Sigmoid colon (tissue), 4 donors: ENCODE results near the gene CDHR5.

Experiments
- EP300 ChIP-seq, 4 donors: sonication (generic); formaldehyde crosslinking; IDR thresholded peaks; one replicate each; pipeline ENCODE4 v1.6.1; 2017; ENCODE audit warnings: antibody characterized with exemption in 4 of 4
- POLR2A ChIP-seq, 2 donors: fragments of 450-650 bp; IDR thresholded peaks; one replicate each; pipeline ENCODE4 v1.6.1; 2016; ENCODE audit warnings: antibody characterized with exemption in 2 of 2, mild to moderate bottlenecking in 2 of 2, moderate library complexity in 2 of 2
- POLR2AphosphoS5 ChIP-seq, 4 donors: sonication (generic); formaldehyde crosslinking; IDR thresholded peaks; one replicate each; pipeline ENCODE4 v1.6.1; 2017; ENCODE audit warnings: antibody characterized with exemption in 4 of 4
- TF ChIP-seq, protein P1 (sequence below), 4 experiments: fragments of 450-650 bp in 3 of 4; fragments of 200-600 bp in 1 of 4; IDR thresholded peaks; one replicate each; pipeline ENCODE4 v1.5.1; 2016 to 2019; ENCODE audit warnings: antibody characterized with exemption in 4 of 4, mild to moderate bottlenecking in 3 of 4, moderate library complexity in 2 of 4

- TF ChIP-seq, protein P1, sequence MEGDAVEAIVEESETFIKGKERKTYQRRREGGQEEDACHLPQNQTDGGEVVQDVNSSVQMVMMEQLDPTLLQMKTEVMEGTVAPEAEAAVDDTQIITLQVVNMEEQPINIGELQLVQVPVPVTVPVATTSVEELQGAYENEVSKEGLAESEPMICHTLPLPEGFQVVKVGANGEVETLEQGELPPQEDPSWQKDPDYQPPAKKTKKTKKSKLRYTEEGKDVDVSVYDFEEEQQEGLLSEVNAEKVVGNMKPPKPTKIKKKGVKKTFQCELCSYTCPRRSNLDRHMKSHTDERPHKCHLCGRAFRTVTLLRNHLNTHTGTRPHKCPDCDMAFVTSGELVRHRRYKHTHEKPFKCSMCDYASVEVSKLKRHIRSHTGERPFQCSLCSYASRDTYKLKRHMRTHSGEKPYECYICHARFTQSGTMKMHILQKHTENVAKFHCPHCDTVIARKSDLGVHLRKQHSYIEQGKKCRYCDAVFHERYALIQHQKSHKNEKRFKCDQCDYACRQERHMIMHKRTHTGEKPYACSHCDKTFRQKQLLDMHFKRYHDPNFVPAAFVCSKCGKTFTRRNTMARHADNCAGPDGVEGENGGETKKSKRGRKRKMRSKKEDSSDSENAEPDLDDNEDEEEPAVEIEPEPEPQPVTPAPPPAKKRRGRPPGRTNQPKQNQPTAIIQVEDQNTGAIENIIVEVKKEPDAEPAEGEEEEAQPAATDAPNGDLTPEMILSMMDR (IDR thresholded peaks at IDR 0.05): no peak
- TF ChIP-seq EP300 (IDR thresholded peaks at IDR 0.05): no peak
- no peak for TF ChIP-seq POLR2A (IDR thresholded peaks at IDR 0.05)
- TF ChIP-seq POLR2AphosphoS5 (IDR thresholded peaks at IDR 0.05): no peak
These were observed 11.3 kb upstream of the CDHR5 start for GRCh38 chr11:635945-636510.
